ENCODE data around the gene ZFYVE28. TPM values are rescaled to one million over a fixed set of nuclear protein-coding genes. Genes with fewer than 3 reads are reported as not detected.

ZFYVE28 gene
- total RNA-seq, 1 donor from 2014 or later: 3.3 TPM

GRCh38 chr4:2368746-2369437 lies 49.6 kb downstream of the ZFYVE28 start:
- Mint-ChIP-seq H3K4me1 (ENCODE audit: low read depth) (no peaks in the 10 kb centered on the region), H3K9me3 (ENCODE audit: low read depth) (peaks cover 6% of the 10 kb centered on the region), H3K4me3 (ENCODE audit: low read depth) (no peak overlapping the region), H3K27ac (no peak overlapping the region), H3K27me3 (no peaks in the 10 kb centered on the region), H3K36me3 (ENCODE audit: insufficient read depth) (no peaks in the 10 kb centered on the region)
- no peak for DNase-seq (ENCODE audit: low spot score, unreplicated experiment)
- no peak for TF ChIP-seq CTCF (IDR thresholded peaks at IDR 0.05; ENCODE audit: unreplicated experiment)

GRCh38 chr4:2367626-2368025 lies 50.8 kb downstream of the ZFYVE28 start:
- H3K27me3 Mint-ChIP-seq: no peaks in the 10 kb centered on the region
- H3K9me3 Mint-ChIP-seq (ENCODE audit: low read depth): peaks cover 4% of the 10 kb centered on the region
- TF ChIP-seq CTCF (IDR thresholded peaks at IDR 0.05; ENCODE audit: unreplicated experiment): no peak
- no peaks in the 10 kb centered on the region for H3K36me3 Mint-ChIP-seq (ENCODE audit: insufficient read depth)
- no peak for DNase-seq (ENCODE audit: low spot score, unreplicated experiment)
- H3K4me3 Mint-ChIP-seq (ENCODE audit: low read depth): no peak overlapping the region
- H3K4me1 Mint-ChIP-seq (ENCODE audit: low read depth): no peaks in the 10 kb centered on the region
- H3K27ac Mint-ChIP-seq: no peak overlapping the region

- no peaks in the 10 kb centered on the region for H3K27me3 Mint-ChIP-seq
- no peaks in the 10 kb centered on the region for H3K36me3 Mint-ChIP-seq (ENCODE audit: insufficient read depth)
- no peak overlapping the region for H3K4me3 Mint-ChIP-seq (ENCODE audit: low read depth)
- no peak for DNase-seq (ENCODE audit: low spot score, unreplicated experiment)
- H3K27ac Mint-ChIP-seq: no peak overlapping the region
- peaks cover 4% of the 10 kb centered on the region for H3K9me3 Mint-ChIP-seq (ENCODE audit: low read depth)
- TF ChIP-seq CTCF (IDR thresholded peaks at IDR 0.05; ENCODE audit: unreplicated experiment): no peak
- H3K4me1 Mint-ChIP-seq (ENCODE audit: low read depth): no peaks in the 10 kb centered on the region
Measured at GRCh38 chr4:2366252-2367192, 51.9 kb downstream of the ZFYVE28 start.

GRCh38 chr4:2365913-2366210 lies 52.6 kb downstream of the ZFYVE28 start:
- H3K27ac Mint-ChIP-seq: no peak overlapping the region
- H3K4me3 Mint-ChIP-seq (ENCODE audit: low read depth): no peak overlapping the region
- no peaks in the 10 kb centered on the region for H3K27me3 Mint-ChIP-seq
- TF ChIP-seq CTCF (IDR thresholded peaks at IDR 0.05; ENCODE audit: unreplicated experiment): no peak
- no peaks in the 10 kb centered on the region for H3K36me3 Mint-ChIP-seq (ENCODE audit: insufficient read depth)
- H3K4me1 Mint-ChIP-seq (ENCODE audit: low read depth): peaks cover 1% of the 10 kb centered on the region
- H3K9me3 Mint-ChIP-seq (ENCODE audit: low read depth): peaks cover 4% of the 10 kb centered on the region
- DNase-seq (ENCODE audit: low spot score, unreplicated experiment): no peak

GRCh38 chr4:2365054-2365912 lies 53.2 kb downstream of the ZFYVE28 start:
- H3K4me3 Mint-ChIP-seq (ENCODE audit: low read depth): no peak overlapping the region

More at GRCh38 chr4:2365054-2365912, 53.2 kb downstream of the ZFYVE28 start:
- no peaks in the 10 kb centered on the region for H3K27me3 Mint-ChIP-seq
- DNase-seq (ENCODE audit: low spot score, unreplicated experiment): no peak
- no peak overlapping the region for H3K27ac Mint-ChIP-seq
- peaks cover 1% of the 10 kb centered on the region for H3K4me1 Mint-ChIP-seq (ENCODE audit: low read depth)
- no peaks in the 10 kb centered on the region for H3K36me3 Mint-ChIP-seq (ENCODE audit: insufficient read depth)
- H3K9me3 Mint-ChIP-seq (ENCODE audit: low read depth): peaks cover 4% of the 10 kb centered on the region
- no peak for TF ChIP-seq CTCF (IDR thresholded peaks at IDR 0.05; ENCODE audit: unreplicated experiment)
